Ascending aorta (tissue), 2 donors: ENCODE results near the gene KSR1. TPM values are rescaled to one million over a fixed set of nuclear protein-coding genes. Genes with fewer than 3 reads are reported as not detected.
A peak's percentile ranks its signal among the peaks of the same experiment; 100 is the strongest.

Experiments
- DNase-seq, 2 donors: peaks; one replicate each; pipeline ENCODE4 v3.0.0-alpha.2; 2019; ENCODE audit warnings: low spot score in 2 of 2
- H3K27ac ChIP-seq, 2 donors: fragments of 200-600 bp; sonication (generic); one replicate each; pipeline ENCODE4 v1.5.1; 2016 to 2017; ENCODE audit warnings: mild to moderate bottlenecking in 1 of 2
- H3K27me3 ChIP-seq: fragments of 200-600 bp; sonication (generic); one replicate; pipeline ENCODE4 v1.5.1; 2017
- H3K36me3 ChIP-seq, 2 donors: fragments of 200-600 bp; sonication (generic); one replicate each; pipeline ENCODE4 v1.5.1; 2016
- H3K4me1 ChIP-seq, 2 donors: fragments of 200-600 bp; sonication (generic); one replicate each; pipeline ENCODE4 v1.5.1; 2016 to 2017; ENCODE audit warnings: mild to moderate bottlenecking in 1 of 2
- H3K4me3 ChIP-seq, 2 donors: fragments of 200-600 bp; sonication (generic); one replicate each; pipeline ENCODE4 v1.5.1; 2016 to 2017; ENCODE audit warnings: mild to moderate bottlenecking in 1 of 2
- H3K9me3 ChIP-seq, 2 donors: fragments of 200-600 bp; sonication (generic); one replicate each; pipeline ENCODE4 v1.5.1; 2016
- CTCF ChIP-seq, 3 experiments: fragments of 200-600 bp in 2 of 3; fragments of 450-650 bp in 1 of 3; sonication (generic) in 2 of 3; IDR thresholded peaks; one replicate each; pipeline ENCODE4 v1.5.1; 2016 to 2019; ENCODE audit warnings: antibody characterized with exemption in 3 of 3, mild to moderate bottlenecking in 1 of 3, moderate library complexity in 1 of 3
- intact Hi-C: fragments of 100-400 bp; cut with DNase I; formaldehyde crosslinking; loops from one replicate; pipeline ENCODE4 v1.15.1; 2023
- total RNA-seq: library from RNA; depleted of rRNA; stranded (reverse); fragments of >200 nt; gene quantifications from one replicate; pipeline ENCODE4 v1.1.0, GENCODE V29; 2016

Gene KSR1
- total RNA-seq, 1 donor from 2014 or later, result 42.6 TPM

GRCh38 chr17:27452828-27453227 is 3.4 kb upstream of the KSR1 start:
- peaks cover 0 to 4% of the 10 kb centered on the region in 2 donors for H3K4me1 ChIP-seq
- H3K27me3 ChIP-seq, result no peaks in the 10 kb centered on the region
- no peak overlapping the region for H3K4me3 ChIP-seq
- no peaks in the 10 kb centered on the region for H3K9me3 ChIP-seq
- no peak for TF ChIP-seq CTCF (IDR thresholded peaks at IDR 0.05)
- no peaks in the 10 kb centered on the region for H3K36me3 ChIP-seq
- no peak for DNase-seq
- intact Hi-C loops, result no loop called here
- no peak overlapping the region for H3K27ac ChIP-seq

GRCh38 chr17:27453471-27453870 is 2.8 kb upstream of the KSR1 start:
- no peak overlapping the region for H3K27ac ChIP-seq
- no peak for DNase-seq
- H3K9me3 ChIP-seq, result no peaks in the 10 kb centered on the region
- no peaks in the 10 kb centered on the region for H3K36me3 ChIP-seq
- peaks cover 0 to 11% of the 10 kb centered on the region in 2 donors for H3K4me1 ChIP-seq
- no peak overlapping the region for H3K4me3 ChIP-seq
- intact Hi-C loops, result no loop called here
- TF ChIP-seq CTCF (IDR thresholded peaks at IDR 0.05), result no peak
- no peaks in the 10 kb centered on the region for H3K27me3 ChIP-seq

DNA sequence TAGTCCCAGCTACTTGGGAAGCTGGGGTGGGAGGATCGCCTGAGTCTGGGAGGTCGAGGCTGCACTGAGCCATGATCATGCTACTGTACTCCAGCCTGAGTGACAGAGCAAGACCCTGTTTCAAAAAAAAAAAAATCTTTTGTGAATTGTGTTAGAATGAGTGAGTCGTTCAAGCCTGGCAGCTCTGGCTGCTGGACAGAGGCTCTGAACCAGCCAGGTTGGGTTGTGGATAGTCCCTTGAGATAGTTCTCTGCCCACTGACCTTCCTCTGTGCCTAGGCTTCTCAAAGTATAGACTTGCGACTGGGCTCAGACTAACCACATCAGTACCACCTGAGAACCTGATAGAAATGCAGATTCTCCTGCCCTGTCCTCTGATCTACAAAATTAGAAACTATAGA is 2.2 kb upstream of the KSR1 start:
- Histone ChIP-seq H3K36me3 (no peaks in the 10 kb centered on the region), H3K27ac (no peak overlapping the region), H3K4me3 (no peak overlapping the region), H3K4me1 (peaks cover 0 to 12% of the 10 kb centered on the region in 2 donors), H3K9me3 (no peaks in the 10 kb centered on the region), H3K27me3 (no peaks in the 10 kb centered on the region)
- DNase-seq, result no peak
- TF ChIP-seq CTCF (IDR thresholded peaks at IDR 0.05), result no peak
- intact Hi-C loops, result no loop called here

- intact Hi-C loops, result loop anchor here (5.0 kb wide), 1 partner anchor 213 kb away; no protein-coding TSS in a partner anchor
Measured at GRCh38 chr17:27455236-27455913, 873 bp upstream of the KSR1 start.

GRCh38 chr17:27456681-27457359 is 572 bp downstream of the KSR1 start:
- no peaks in the 10 kb centered on the region for H3K9me3 ChIP-seq
- no peak for TF ChIP-seq CTCF (IDR thresholded peaks at IDR 0.05)
- peak overlapping the region; percentile 93 for H3K4me3 ChIP-seq
- no peaks in the 10 kb centered on the region for H3K36me3 ChIP-seq
- intact Hi-C loops, result loop anchor here (1.0 to 5.0 kb wide), 4 partner anchors 104 to 215 kb away; no protein-coding TSS in a partner anchor
- peaks cover 0 to 12% of the 10 kb centered on the region in 2 donors for H3K4me1 ChIP-seq
- DNase-seq, result no peak
- no peaks in the 10 kb centered on the region for H3K27me3 ChIP-seq
- peak overlapping the region; percentile 90 to 91 for H3K27ac ChIP-seq

More at GRCh38 chr17:27455236-27455913, 873 bp upstream of the KSR1 start:
- no peaks in the 10 kb centered on the region for H3K36me3 ChIP-seq
- H3K27me3 ChIP-seq, result no peaks in the 10 kb centered on the region
- no peak for TF ChIP-seq CTCF (IDR thresholded peaks at IDR 0.05)
- H3K4me3 ChIP-seq, result peak overlapping the region; percentile 93
- DNase-seq, result no peak
- H3K9me3 ChIP-seq, result no peaks in the 10 kb centered on the region
- H3K27ac ChIP-seq, result peak overlapping the region; percentile 90 to 91
- peaks cover 0 to 12% of the 10 kb centered on the region in 2 donors for H3K4me1 ChIP-seq
